HG02759 (cell line): ENCODE measurements around the gene PPIA.
A peak's percentile ranks its signal among the peaks of the same experiment; 100 is the strongest.
"Not testable (repeated sequence)": the region's sequence is repeated elsewhere in the genome, so short reads cannot be mapped to it uniquely, and the experiment has no call there.

Source experiments
- ATAC-seq: cut with Tn5 transposase; IDR thresholded peaks from one replicate; pipeline ENCODE4 v1.9.1; 2021; ENCODE audit warnings: mild to moderate bottlenecking, moderate library complexity; ENCODE audit not compliant: unreplicated experiment

Gene PPIA

GRCh38 chr7:44819292-44819691 lies 22.8 kb downstream of the PPIA start:
- no peak for ATAC-seq

GRCh38 chr7:44823255-44823781 lies 26.8 kb downstream of the PPIA start:
- ATAC-seq, result no peak

- ATAC-seq, result no peak
Measured at GRCh38 chr7:44824894-44825526, 28.5 kb downstream of the PPIA start.

DNA sequence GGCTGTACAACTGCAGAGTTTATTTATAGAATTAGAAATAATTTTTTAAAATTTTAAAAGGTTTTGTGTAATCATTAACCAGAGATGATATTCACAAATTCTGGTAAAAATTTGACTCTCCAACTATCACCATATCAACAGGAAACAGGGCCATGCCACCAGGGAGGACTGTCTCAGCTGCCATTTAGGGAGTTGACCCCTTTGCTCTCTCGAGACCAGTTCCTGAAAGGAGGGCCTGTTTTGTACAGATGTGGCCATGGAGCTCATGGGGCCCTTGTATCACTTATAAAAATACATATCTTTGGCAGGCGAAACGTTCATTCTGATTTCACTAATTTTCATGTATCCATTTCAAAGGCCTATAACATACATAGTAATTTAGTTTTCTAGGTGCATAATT lies 31.1 kb downstream of the PPIA start:
- no peak for ATAC-seq

DNA sequence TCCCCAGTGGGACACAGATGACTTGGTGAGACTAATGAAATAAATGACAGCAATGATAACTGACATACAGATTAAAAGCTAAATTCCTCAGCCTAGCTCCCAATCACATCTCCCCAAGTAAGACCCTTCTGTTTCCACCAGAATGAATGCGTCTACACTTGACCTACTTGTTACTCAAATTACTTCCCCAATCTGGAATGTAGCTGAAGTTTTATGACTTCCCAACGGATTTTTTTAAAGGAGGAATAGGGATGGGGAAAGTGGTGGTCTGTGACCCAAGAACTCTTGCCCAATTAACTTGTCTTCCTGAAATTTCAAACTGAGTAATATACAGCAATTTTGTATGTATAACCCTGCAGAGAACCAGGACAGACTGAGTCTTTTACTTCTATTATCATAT lies 42.3 kb downstream of the PPIA start:
- no peak for ATAC-seq

DNA sequence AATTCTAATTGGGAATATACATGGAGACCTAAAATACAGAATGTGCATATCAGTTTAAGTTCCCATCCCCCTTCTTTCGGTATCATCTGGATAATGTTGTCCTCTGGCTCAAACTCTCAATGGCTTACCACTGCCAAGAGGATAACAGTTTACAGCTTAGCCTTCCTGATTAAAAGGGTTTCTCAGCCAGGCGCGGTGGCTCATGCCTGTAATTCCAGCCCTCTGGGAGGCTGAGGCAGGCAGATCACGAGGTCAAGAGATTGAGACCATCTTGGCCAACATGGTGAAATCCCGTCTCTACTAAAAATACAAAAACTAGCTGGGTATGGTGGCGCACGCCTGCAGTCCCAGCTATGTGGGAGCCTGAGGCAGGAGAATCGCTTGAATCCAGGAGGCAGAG lies 46.2 kb downstream of the PPIA start:
- not testable (repeated sequence) for ATAC-seq

GRCh38 chr7:44843440-44843839 lies 47.0 kb downstream of the PPIA start:
- ATAC-seq, result not testable (repeated sequence)

GRCh38 chr7:44845451-44845850 lies 49.0 kb downstream of the PPIA start:
- no peak for ATAC-seq

DNA sequence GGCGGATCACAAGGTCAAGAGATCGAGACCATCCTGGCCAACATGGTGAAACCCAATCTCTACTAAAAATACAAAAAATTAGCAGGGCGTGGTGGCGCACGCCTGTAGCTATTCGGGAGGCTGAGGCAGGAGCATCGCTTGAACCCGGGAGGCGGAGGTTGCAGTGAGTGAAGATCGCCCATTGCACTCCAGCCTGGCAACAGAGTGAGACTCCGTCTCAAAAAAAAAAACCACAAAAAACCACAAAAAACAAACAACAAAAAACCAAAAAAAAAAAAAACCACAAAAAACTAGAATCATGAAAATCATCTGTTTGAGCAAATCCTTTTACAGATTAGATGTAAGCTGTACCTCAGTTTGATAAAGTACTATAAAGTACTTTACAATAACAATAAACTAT lies 49.9 kb downstream of the PPIA start:
- not testable (repeated sequence) for ATAC-seq

DNA sequence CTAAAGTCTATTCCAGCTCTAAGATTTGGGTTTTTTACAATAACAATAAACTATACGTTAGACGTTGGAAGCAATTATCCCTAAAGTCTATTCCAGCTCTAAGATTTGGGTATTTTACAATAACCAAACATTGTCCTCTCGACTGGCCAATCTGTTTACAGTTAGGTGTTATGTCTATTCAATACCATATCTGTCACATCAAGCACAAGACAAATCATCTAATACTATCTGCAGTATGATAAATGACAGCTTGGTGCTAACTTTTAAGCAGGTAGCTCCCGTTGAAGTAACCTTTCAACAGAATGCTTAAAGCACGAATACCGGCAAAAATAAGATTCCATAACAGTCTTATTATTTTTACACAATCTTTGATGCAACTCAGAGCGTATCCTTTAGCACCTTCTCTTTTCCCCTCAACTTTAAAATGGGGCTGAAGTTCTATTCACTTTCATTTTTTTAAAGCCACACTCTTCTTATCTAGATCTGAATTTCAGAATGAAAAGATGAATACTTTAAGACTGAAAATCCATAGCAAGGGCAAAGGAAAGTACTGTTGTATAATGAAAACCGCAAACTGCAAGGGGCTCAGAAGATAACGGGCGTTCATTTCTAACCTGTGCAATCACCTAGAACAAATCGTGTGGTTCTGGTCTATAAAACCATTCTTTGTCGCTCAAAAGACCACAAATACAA lies 50.5 kb downstream of the PPIA start:
- ATAC-seq, result no peak

DNA sequence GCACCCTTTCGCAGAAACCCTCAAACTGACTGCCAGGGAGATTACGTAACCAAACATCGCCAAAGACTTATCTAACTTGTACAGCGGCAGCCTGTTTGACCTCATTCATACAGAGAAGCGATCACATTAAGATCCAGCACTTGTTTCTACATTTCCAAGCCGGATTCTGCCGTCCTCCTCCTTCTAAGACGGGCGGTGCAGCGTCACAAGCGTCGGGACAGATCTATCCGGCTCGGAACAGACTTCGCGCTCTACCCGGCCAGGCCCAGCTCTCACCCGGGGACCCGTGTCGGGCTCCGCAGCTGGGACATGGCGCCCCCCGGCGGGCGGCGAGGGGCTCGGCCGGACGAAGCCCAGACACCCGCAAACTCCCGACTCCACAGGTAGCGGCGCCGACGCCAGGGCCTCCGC lies 51.0 kb downstream of the PPIA start:
- peak; percentile 68 for ATAC-seq

DNA sequence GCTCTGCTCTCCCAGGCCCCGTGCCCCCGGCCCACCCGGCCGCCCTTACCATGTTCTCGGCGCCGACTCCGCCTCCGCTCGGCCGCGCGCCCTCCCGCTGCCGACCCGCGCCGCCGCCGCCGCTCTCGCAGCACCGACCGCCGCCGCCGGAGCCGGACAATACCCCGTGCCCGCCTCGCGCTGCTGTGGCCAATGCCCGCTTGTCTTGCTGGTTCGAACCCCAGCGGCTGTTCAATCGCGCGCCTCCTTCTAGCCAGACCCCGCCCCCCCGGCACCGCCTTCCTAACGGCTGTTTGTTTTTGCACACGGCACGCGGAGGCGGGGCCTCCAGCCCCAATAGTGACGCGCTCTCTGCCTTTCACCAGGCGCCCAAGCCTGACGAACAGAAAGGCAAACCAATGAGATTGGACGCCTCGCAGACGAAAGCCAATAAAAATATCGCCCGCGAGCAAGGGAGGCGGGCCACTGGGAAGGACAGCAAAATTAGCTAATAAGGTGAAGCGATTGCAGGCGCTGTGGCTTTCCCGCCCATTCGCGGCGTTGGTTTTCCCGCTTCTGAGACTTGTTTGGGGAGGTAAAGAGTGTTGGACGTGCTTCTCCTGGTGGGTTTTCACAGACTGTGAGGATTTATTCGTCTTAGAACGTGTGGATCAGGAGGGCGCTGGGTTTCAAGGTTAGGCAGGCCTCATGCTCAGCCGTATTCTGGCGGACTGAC lies 51.6 kb downstream of the PPIA start, which contains the start of gene H2AZ2:
Gene H2AZ2 (minus strand): TSS at position 168 of the 715 bp plus-strand sequence. CDS start 116 bp downstream, at position 52.
- peak; percentile 85 for ATAC-seq

- ATAC-seq, result no peak
Measured at GRCh38 chr7:44849259-44849884, 52.9 kb downstream of the PPIA start.

GRCh38 chr7:44849885-44850544 lies 53.5 kb downstream of the PPIA start:
- ATAC-seq, result no peak

DNA sequence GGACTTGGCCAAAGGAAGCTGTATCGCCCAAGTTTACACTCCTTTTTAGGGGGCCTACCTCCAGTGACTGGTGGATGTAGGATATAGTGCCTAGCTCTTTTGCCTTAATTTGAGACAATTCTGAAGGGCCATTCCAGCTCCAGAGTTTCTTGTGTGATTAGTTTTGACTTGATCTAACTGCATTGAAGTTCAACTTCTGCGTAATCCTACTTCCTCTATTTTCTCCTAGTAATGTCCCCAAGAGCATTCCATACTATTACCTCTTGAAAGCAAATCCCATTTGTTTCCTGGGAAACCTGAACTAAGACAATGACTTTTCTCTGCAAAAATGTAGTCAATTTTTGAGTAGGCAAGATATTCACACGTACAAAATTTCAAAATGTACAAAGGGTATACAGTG lies 56.1 kb downstream of the PPIA start:
- no peak for ATAC-seq
